ENCODE measurements around the gene PDLIM7.
"Not testable (repeated sequence)": the region's sequence is repeated elsewhere in the genome, so short reads cannot be mapped to it uniquely, and the experiment has no call there.

PDLIM7 gene

GRCh38 chr5:177491983-177492746 is 5.2 kb downstream of the PDLIM7 start:
- ATAC-seq, result no peak
- H3K27me3 Mint-ChIP-seq, result no peaks in the 10 kb centered on the region
- peaks cover 58% of the 10 kb centered on the region for H3K4me1 Mint-ChIP-seq
- no peak overlapping the region for H3K4me3 Mint-ChIP-seq
- H3K9me3 Mint-ChIP-seq, result no peaks in the 10 kb centered on the region
- no peak overlapping the region for H3K27ac Mint-ChIP-seq
- peaks cover 33% of the 10 kb centered on the region for H3K36me3 Mint-ChIP-seq

GRCh38 chr5:177491429-177491945 is 5.9 kb downstream of the PDLIM7 start:
- H3K36me3 Mint-ChIP-seq, result peaks cover 33% of the 10 kb centered on the region
- peaks cover 57% of the 10 kb centered on the region for H3K4me1 Mint-ChIP-seq
- no peak overlapping the region for H3K27ac Mint-ChIP-seq
- H3K27me3 Mint-ChIP-seq, result no peaks in the 10 kb centered on the region
- no peak overlapping the region for H3K4me3 Mint-ChIP-seq
- no peaks in the 10 kb centered on the region for H3K9me3 Mint-ChIP-seq
- ATAC-seq, result peak; percentile 28

DNA sequence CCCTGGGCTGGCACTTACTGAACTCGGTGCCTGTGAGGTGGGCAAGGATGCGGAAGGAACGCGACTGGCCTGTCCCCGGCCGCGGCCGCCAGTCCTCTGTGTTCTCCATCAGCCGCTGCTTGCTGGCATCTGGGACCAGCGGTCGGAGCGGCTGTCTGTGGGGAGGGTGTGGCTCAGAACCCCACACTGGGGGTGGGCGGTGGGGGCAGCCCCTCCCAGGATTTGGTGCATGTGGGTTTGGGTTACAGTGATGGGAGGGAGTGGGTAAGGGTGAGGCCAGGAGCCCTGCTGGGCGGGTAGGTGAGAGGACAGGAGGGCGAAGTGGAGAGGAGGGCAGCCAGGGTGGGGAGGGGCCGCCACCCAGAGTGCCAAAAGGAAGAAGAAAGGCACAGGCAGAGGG is 6.4 kb downstream of the PDLIM7 start:
- no peak overlapping the region for H3K4me3 Mint-ChIP-seq
- H3K27ac Mint-ChIP-seq, result no peak overlapping the region
- H3K27me3 Mint-ChIP-seq, result no peaks in the 10 kb centered on the region
- H3K36me3 Mint-ChIP-seq, result peaks cover 33% of the 10 kb centered on the region
- no peaks in the 10 kb centered on the region for H3K9me3 Mint-ChIP-seq
- no peak for ATAC-seq
- H3K4me1 Mint-ChIP-seq, result peaks cover 52% of the 10 kb centered on the region

- peaks cover 33% of the 10 kb centered on the region for H3K36me3 Mint-ChIP-seq
- peaks cover 47% of the 10 kb centered on the region for H3K4me1 Mint-ChIP-seq
- H3K4me3 Mint-ChIP-seq, result no peak overlapping the region
- H3K27me3 Mint-ChIP-seq, result no peaks in the 10 kb centered on the region
- ATAC-seq, result no peak
- no peak overlapping the region for H3K27ac Mint-ChIP-seq
- no peaks in the 10 kb centered on the region for H3K9me3 Mint-ChIP-seq
These were observed 7.0 kb downstream of the PDLIM7 start for GRCh38 chr5:177490311-177490991.

DNA sequence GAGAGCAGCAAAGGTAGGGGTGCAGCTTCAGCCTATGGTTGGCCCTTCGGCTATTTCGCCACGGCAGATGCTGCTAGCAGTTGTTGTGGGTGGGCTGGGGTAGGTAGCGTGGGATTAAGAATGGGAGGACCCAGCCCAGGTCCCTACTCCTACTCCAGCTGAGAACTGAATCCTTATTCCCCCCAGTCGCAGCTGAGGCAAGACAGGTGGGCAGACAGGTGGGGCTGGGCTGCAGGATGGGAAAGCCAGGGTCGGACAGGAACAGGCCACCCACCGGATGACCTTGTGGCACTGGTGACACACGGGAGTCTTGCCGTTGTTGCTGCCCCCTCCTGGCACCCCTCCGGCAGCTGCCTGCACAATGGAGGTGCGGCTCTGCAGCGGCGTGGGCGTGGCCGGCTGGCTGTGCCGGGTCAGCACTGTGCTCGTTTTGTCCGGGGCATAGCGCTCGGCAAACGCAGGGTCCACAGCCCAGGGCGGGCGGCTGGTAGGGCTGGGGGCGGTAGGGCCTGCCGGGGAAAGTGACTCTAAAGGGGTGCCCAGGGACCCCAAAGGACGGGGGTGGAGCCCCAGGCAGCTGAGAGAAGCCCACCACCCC is 8.2 kb downstream of the PDLIM7 start:
- Mint-ChIP-seq H3K4me3 (no peak overlapping the region), H3K27me3 (no peaks in the 10 kb centered on the region), H3K4me1 (peaks cover 34% of the 10 kb centered on the region), H3K36me3 (peaks cover 33% of the 10 kb centered on the region), H3K9me3 (no peaks in the 10 kb centered on the region), H3K27ac (no peak overlapping the region)
- ATAC-seq, result no peak

- Mint-ChIP-seq H3K4me1 (peaks cover 22% of the 10 kb centered on the region), H3K27me3 (no peaks in the 10 kb centered on the region), H3K36me3 (peaks cover 30% of the 10 kb centered on the region), H3K9me3 (no peaks in the 10 kb centered on the region), H3K4me3 (no peak overlapping the region), H3K27ac (no peak overlapping the region)
- no peak for ATAC-seq
These were observed 9.4 kb downstream of the PDLIM7 start for GRCh38 chr5:177487975-177488374.

DNA sequence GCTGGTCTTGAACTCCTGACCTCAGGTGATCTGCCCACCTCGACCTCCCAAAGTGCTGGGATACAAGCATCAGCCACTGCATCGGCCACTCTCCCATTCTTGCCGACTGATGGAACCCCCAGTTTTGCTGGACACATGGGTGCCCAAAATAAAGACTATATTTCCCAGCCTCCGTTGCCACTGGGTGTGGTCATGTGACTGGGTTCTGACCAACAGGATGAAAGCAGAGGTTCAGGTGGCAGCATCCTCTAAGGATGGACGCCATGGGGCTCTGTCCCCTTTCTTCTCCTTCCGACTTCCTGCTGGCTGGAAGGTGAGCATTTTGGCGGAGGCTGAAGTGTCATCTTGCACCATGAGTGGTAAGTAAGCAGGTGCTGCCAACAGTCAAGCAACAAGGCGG is 10.3 kb downstream of the PDLIM7 start:
- Mint-ChIP-seq H3K36me3 (peaks cover 22% of the 10 kb centered on the region), H3K27ac (no peak overlapping the region), H3K27me3 (no peaks in the 10 kb centered on the region), H3K4me3 (no peak overlapping the region), H3K9me3 (no peaks in the 10 kb centered on the region), H3K4me1 (peaks cover 16% of the 10 kb centered on the region)
- no peak for ATAC-seq

GRCh38 chr5:177486256-177486655 is 11.1 kb downstream of the PDLIM7 start:
- no peaks in the 10 kb centered on the region for H3K27me3 Mint-ChIP-seq
- H3K4me3 Mint-ChIP-seq, result no peak overlapping the region
- peaks cover 20% of the 10 kb centered on the region for H3K36me3 Mint-ChIP-seq
- H3K27ac Mint-ChIP-seq, result no peak overlapping the region
- no peaks in the 10 kb centered on the region for H3K9me3 Mint-ChIP-seq
- no peak for ATAC-seq
- peaks cover 15% of the 10 kb centered on the region for H3K4me1 Mint-ChIP-seq

- not testable (repeated sequence) for H3K9me3 Mint-ChIP-seq, H3K27me3 Mint-ChIP-seq, ATAC-seq, H3K27ac Mint-ChIP-seq, H3K4me3 Mint-ChIP-seq
- H3K36me3 Mint-ChIP-seq, result peaks cover 15% of the 10 kb centered on the region
- H3K4me1 Mint-ChIP-seq, result peaks cover 10% of the 10 kb centered on the region
These were observed 11.7 kb downstream of the PDLIM7 start for GRCh38 chr5:177485753-177486152.

DNA sequence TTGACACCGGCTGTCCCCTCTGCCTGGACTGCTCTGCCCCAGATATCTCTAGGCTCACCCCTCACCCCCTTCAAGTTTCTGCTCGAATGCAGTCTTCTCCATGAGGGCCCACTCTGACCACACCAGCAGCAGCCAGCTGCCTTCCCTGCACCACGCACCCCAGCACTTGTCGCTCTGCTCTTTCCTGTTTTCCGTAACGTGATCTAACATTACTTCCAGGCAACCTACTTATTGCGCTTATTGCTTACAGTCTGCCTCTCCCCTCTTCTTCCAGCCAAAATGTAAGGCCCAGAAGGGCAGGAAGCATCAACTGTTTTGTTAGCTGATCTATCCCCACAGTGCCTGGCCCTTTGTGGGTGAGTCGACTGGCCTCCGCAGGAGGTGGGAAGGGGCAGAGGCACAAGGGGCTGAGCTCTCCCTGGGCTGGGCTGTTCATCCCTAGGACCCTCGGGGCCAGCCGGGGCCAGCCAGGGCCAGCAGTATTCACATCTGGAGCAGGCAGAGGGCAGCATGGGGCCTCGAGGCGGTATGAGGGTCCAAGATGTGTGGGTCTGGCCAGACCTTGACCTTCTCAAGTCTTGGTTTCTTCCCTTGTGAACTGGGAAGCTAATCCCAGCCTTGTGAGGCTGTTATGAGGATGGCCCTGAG is 12.4 kb downstream of the PDLIM7 start:
- ATAC-seq, result no peak
- Mint-ChIP-seq H3K4me1 (peaks cover 6% of the 10 kb centered on the region), H3K36me3 (peaks cover 7% of the 10 kb centered on the region), H3K27ac (no peak overlapping the region), H3K4me3 (no peak overlapping the region), H3K27me3 (no peaks in the 10 kb centered on the region), H3K9me3 (no peaks in the 10 kb centered on the region)

DNA sequence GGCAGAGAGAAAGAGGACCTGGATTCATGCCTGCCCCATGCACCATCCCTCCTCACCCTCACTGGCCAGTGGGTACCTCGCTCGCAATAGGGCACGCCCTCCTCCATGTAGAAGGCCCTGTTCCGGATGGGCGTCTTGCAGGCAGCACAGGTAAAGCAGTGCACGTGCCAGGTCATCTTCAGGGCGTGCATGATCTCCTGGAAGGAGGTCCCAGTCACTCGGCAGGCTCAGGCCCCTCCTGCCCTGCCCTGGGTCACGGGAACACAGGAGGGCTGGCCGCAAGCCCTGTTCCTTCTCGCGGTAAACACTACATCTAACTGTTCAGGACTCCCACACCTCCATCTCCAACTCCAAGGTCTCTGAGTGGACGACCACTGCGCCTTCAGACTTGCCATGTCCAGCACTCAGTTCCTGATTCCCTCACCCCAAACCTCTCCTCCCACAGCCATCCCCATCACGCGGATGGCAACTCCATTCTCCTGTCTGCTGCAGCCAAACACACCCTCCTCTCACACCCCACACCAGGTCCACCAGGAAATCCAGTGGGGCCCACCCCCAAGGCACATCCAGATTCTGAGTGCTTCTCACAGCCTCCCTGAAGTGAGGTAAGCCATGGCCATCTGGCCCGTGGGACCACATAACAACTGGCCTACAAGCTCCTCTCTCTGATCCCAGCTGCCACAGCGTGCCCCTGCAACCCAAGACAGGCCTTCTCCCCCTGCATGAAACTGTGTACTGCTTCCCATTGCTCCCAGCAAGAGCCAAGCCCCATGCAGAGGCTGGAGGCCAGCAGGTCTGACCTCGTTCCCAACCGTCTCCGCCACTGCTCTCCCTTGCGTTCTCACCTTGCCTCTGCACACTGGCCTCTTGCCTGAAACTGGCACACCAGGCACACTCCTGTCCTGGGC is 13.2 kb downstream of the PDLIM7 start:
- H3K27me3 Mint-ChIP-seq, result no peaks in the 10 kb centered on the region
- no peaks in the 10 kb centered on the region for H3K9me3 Mint-ChIP-seq
- H3K36me3 Mint-ChIP-seq, result peaks cover 5% of the 10 kb centered on the region
- no peak overlapping the region for H3K4me3 Mint-ChIP-seq
- ATAC-seq, result no peak
- peaks cover 10% of the 10 kb centered on the region for H3K4me1 Mint-ChIP-seq
- H3K27ac Mint-ChIP-seq, result no peak overlapping the region

- ATAC-seq, result no peak
- H3K9me3 Mint-ChIP-seq, result no peaks in the 10 kb centered on the region
- peaks cover 19% of the 10 kb centered on the region for H3K4me1 Mint-ChIP-seq
- H3K36me3 Mint-ChIP-seq, result peaks cover 2% of the 10 kb centered on the region
- no peaks in the 10 kb centered on the region for H3K27me3 Mint-ChIP-seq
- no peak overlapping the region for H3K27ac Mint-ChIP-seq
- H3K4me3 Mint-ChIP-seq, result no peak overlapping the region
These were observed 14.4 kb downstream of the PDLIM7 start for GRCh38 chr5:177483042-177483441.

- Mint-ChIP-seq H3K4me1 (peaks cover 19% of the 10 kb centered on the region), H3K9me3 (no peaks in the 10 kb centered on the region), H3K36me3 (no peaks in the 10 kb centered on the region), H3K4me3 (no peak overlapping the region), H3K27ac (no peak overlapping the region), H3K27me3 (no peaks in the 10 kb centered on the region)
- no peak for ATAC-seq
These were observed 15.0 kb downstream of the PDLIM7 start for GRCh38 chr5:177482359-177482795.

GRCh38 chr5:177479774-177480173 is 17.6 kb downstream of the PDLIM7 start:
- Mint-ChIP-seq H3K9me3 (no peaks in the 10 kb centered on the region), H3K27ac (peak overlapping the region; percentile 77), H3K36me3 (no peaks in the 10 kb centered on the region), H3K4me1 (peaks cover 37% of the 10 kb centered on the region), H3K4me3 (no peak overlapping the region), H3K27me3 (peaks cover 2% of the 10 kb centered on the region)
- ATAC-seq, result no peak
